Vagina (tissue), 2 donors: ENCODE data around the gene PABPN1.

Experiments
- POLR2A ChIP-seq, 2 donors: fragments of 450-650 bp; IDR thresholded peaks; one replicate each; pipeline ENCODE4 v1.6.1; 2017; ENCODE audit warnings: antibody characterized with exemption in 2 of 2, mild to moderate bottlenecking in 2 of 2, moderate library complexity in 2 of 2
- TF ChIP-seq, protein P1 (sequence below), 3 experiments: fragments of 450-650 bp in 2 of 3; fragments of 200-600 bp in 1 of 3; sonication (generic) in 1 of 3; IDR thresholded peaks; one replicate each; pipeline ENCODE4 v1.5.1; 2017 to 2019; ENCODE audit warnings: antibody characterized with exemption in 3 of 3, mild to moderate bottlenecking in 2 of 3, moderate library complexity in 2 of 3

DNA sequence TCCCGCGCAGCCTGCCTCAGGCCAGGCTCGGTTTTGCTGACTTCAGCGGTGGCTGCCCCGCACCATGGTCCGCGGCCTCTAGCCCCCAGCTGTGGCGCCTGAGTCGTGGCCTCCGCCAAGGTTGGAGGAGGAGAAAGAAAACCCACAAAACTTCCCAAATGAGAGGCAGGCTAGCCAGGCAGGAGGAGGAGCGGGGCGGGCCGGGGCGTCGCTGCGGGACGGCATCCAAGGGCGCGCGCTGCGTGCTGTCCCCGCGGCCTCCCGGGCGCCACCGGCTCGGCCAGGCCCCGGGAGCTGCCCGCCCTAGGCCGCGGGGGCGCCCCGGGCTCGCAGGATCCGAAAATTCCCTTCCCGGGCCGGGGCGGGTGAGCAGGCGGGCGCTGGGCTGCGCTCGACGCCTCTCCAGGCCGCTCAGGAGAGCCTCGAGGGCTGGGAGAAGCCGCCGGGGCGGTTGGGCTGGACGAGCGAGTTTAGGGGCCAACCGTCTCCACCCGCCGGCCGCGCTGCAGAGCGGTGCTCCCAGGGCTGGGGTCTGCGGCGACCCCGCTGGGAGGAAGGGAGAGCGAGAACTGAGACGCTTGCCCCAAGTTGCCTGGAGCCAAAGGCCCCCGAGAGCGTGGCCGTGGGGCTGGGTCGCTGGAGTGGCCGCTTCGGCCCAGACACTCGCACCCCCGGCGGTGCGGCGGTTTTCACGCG, 43.9 kb downstream of the PABPN1 start, which contains the start of gene EFS:
- TF ChIP-seq, protein P1, sequence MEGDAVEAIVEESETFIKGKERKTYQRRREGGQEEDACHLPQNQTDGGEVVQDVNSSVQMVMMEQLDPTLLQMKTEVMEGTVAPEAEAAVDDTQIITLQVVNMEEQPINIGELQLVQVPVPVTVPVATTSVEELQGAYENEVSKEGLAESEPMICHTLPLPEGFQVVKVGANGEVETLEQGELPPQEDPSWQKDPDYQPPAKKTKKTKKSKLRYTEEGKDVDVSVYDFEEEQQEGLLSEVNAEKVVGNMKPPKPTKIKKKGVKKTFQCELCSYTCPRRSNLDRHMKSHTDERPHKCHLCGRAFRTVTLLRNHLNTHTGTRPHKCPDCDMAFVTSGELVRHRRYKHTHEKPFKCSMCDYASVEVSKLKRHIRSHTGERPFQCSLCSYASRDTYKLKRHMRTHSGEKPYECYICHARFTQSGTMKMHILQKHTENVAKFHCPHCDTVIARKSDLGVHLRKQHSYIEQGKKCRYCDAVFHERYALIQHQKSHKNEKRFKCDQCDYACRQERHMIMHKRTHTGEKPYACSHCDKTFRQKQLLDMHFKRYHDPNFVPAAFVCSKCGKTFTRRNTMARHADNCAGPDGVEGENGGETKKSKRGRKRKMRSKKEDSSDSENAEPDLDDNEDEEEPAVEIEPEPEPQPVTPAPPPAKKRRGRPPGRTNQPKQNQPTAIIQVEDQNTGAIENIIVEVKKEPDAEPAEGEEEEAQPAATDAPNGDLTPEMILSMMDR (IDR thresholded peaks at IDR 0.05) = no peak
- TF ChIP-seq POLR2A (IDR thresholded peaks at IDR 0.05) = peak in 1 of 2 donors; percentile 28
